GM23338 (cell line): ENCODE data around the gene OR8K3. TPM values are rescaled to one million over a fixed set of nuclear protein-coding genes. Genes with fewer than 3 reads are reported as not detected.

Experiments used
- ATAC-seq: fragments of 200-7000 bp; cut with Tn5 transposase; 3 replicates; pipeline ENCODE4 v1.9.1; 2020
- DNase-seq: peaks from one replicate; pipeline ENCODE4 v3.0.0-alpha.2; 2015; ENCODE audit warnings: low spot score
- H2AFZ ChIP-seq: fragments of 200-600 bp; sonication (generic); 2 replicates; pipeline ENCODE4 v1.8.0; 2016; ENCODE audit warnings: antibody characterized with exemption, mild to moderate bottlenecking, moderate library complexity
- H3F3A ChIP-seq: fragments of 200-600 bp; sonication (generic); replicated peaks from 2 replicates; pipeline ENCODE4 v1.8.0; 2017; ENCODE audit warnings: antibody characterized with exemption, mixed run types, low read depth
- H3K27ac ChIP-seq: fragments of 200-600 bp; sonication (generic); 2 replicates; pipeline ENCODE4 v1.6.1; 2016; ENCODE audit warnings: low read depth
- H3K27me3 ChIP-seq: fragments of 200-600 bp; sonication (generic); 2 replicates; pipeline ENCODE4 v1.8.0; 2016; ENCODE audit warnings: mild to moderate bottlenecking, mixed run types, moderate library complexity; ENCODE audit not compliant: insufficient read depth
- H3K36me3 ChIP-seq: fragments of 200-600 bp; sonication (generic); 2 replicates; pipeline ENCODE4 v1.8.0; 2016; ENCODE audit warnings: mild to moderate bottlenecking; ENCODE audit not compliant: insufficient read depth
- H3K4me1 ChIP-seq: fragments of 200-600 bp; sonication (generic); 2 replicates; pipeline ENCODE4 v1.8.0; 2016; ENCODE audit warnings: mild to moderate bottlenecking, moderate library complexity; ENCODE audit not compliant: insufficient read depth
- H3K4me2 ChIP-seq: fragments of 200-600 bp; sonication (generic); 2 replicates; pipeline ENCODE4 v1.7.1; 2017; ENCODE audit warnings: mixed run types
- H3K4me3 ChIP-seq: fragments of 200-600 bp; sonication (generic); 2 replicates; pipeline ENCODE4 v1.6.1; 2016; ENCODE audit warnings: mixed run types
- H3K79me2 ChIP-seq: fragments of 200-600 bp; sonication (generic); replicated peaks from 2 replicates; pipeline ENCODE4 v1.8.0; 2017; ENCODE audit warnings: mild to moderate bottlenecking; ENCODE audit not compliant: insufficient read depth
- H3K9me2 ChIP-seq: fragments of 200-600 bp; sonication (generic); 2 replicates; pipeline ENCODE4 v1.8.0; 2017; ENCODE audit not compliant: insufficient read depth
- H4K20me1 ChIP-seq: fragments of 200-600 bp; sonication (generic); replicated peaks from 2 replicates; pipeline ENCODE4 v1.8.0; 2017; ENCODE audit warnings: mild to moderate bottlenecking; ENCODE audit not compliant: insufficient read depth
- H3K27ac Mint-ChIP-seq: 2 replicates; pipeline ENCODE4 v1.8.0; 2020; ENCODE audit warnings: inconsistent platforms, mild to moderate bottlenecking, moderate library complexity, mixed read lengths
- H3K27me3 Mint-ChIP-seq: 3 replicates; pipeline ENCODE4 v1.8.0; 2022; ENCODE audit warnings: low read depth, mild to moderate bottlenecking, moderate library complexity, mixed read lengths, inconsistent platforms; ENCODE audit not compliant: insufficient read depth, poor library complexity
- H3K36me3 Mint-ChIP-seq: 3 replicates; pipeline ENCODE4 v1.8.0; 2021; ENCODE audit warnings: low read depth, mild to moderate bottlenecking, inconsistent platforms, moderate library complexity, mixed read lengths
- H3K4me1 Mint-ChIP-seq: 3 replicates; pipeline ENCODE4 v1.8.0; 2020; ENCODE audit warnings: mild to moderate bottlenecking, inconsistent platforms, mixed read lengths
- H3K4me3 Mint-ChIP-seq: 3 replicates; pipeline ENCODE4 v1.8.0; 2021; ENCODE audit warnings: moderate library complexity, mild to moderate bottlenecking, inconsistent platforms, mixed read lengths
- H3K9me3 Mint-ChIP-seq: 3 replicates; pipeline ENCODE4 v1.8.0; 2020; ENCODE audit warnings: moderate library complexity, mild to moderate bottlenecking, inconsistent platforms, mixed read lengths
- CREB1 ChIP-seq: fragments of 250-450 bp; sonication (Bioruptor Pico); IDR thresholded peaks from 2 replicates; pipeline ENCODE4 v1.5.0; 2020; ENCODE audit warnings: low read depth, mild to moderate bottlenecking, moderate library complexity
- CTCF ChIP-seq, 2 experiments: fragments of 200-600 bp in 1 of 2; sonication (generic) in 1 of 2; conservative IDR thresholded peaks; 2 replicates each; pipeline versions ENCODE4 v1.5.1 to v1.6.1; 2016 to 2017; ENCODE audit warnings: antibody characterized with exemption in 2 of 2, low read depth in 2 of 2, mild to moderate bottlenecking in 2 of 2, moderate library complexity in 1 of 2
- ETS1 ChIP-seq: IDR thresholded peaks from 2 replicates; pipeline ENCODE4 v1.6.1; 2016; ENCODE audit warnings: antibody characterized with exemption
- EZH2 ChIP-seq: fragments of 200-600 bp; sonication (generic); IDR thresholded peaks from one replicate; pipeline ENCODE4 v1.8.0; 2017; ENCODE audit warnings: antibody characterized with exemption, mild to moderate bottlenecking, low read depth; ENCODE audit not compliant: unreplicated experiment
- EZH2phosphoT487 ChIP-seq: fragments of 200-600 bp; sonication (generic); IDR thresholded peaks from one replicate; pipeline ENCODE4 v1.8.1; 2018; ENCODE audit warnings: antibody characterized with exemption; ENCODE audit not compliant: unreplicated experiment
- JUNB ChIP-seq: IDR thresholded peaks from one replicate; pipeline ENCODE4 v1.6.1; 2016; ENCODE audit warnings: antibody characterized with exemption; ENCODE audit not compliant: unreplicated experiment
- NANOG ChIP-seq: IDR thresholded peaks from 2 replicates; pipeline ENCODE4 v1.6.1; 2016; ENCODE audit warnings: antibody characterized with exemption, borderline replicate concordance
- POLR2AphosphoS5 ChIP-seq: IDR thresholded peaks from 2 replicates; pipeline ENCODE4 v1.6.1; 2016; ENCODE audit warnings: antibody characterized with exemption, low read depth
- REST ChIP-seq: IDR thresholded peaks from one replicate; pipeline ENCODE4 v1.6.1; 2018; ENCODE audit warnings: antibody characterized with exemption; ENCODE audit not compliant: unreplicated experiment
- STAT1 ChIP-seq: IDR thresholded peaks from one replicate; pipeline ENCODE4 v1.6.1; 2016; ENCODE audit warnings: antibody characterized with exemption; ENCODE audit not compliant: unreplicated experiment
- ZNF114 ChIP-seq: fragments of 250-450 bp; sonication (Bioruptor Pico); IDR thresholded peaks from 2 replicates; pipeline ENCODE4 v1.5.0; 2020; ENCODE audit warnings: mild to moderate bottlenecking, moderate library complexity
- ZNF331 ChIP-seq: fragments of 250-450 bp; sonication (Bioruptor Pico); IDR thresholded peaks from 2 replicates; pipeline ENCODE4 v1.5.0; 2020; ENCODE audit warnings: low read depth, mild to moderate bottlenecking, moderate library complexity
- ZNF462 ChIP-seq: fragments of 250-450 bp; sonication (Bioruptor Pico); IDR thresholded peaks from 2 replicates; pipeline ENCODE4 v1.5.0; 2020; ENCODE audit warnings: mild to moderate bottlenecking, moderate library complexity
- polyA plus RNA-seq: library from polyadenylated mRNA; unstranded; fragments of >200 nt; fragmentation: Nextera tagmentation; extraction: Ambion mirVana; gene quantifications from 2 replicates; pipeline ENCODE4 v1.2.1, GENCODE V29; 2016
- total RNA-seq: library from RNA; depleted of rRNA; stranded (reverse); fragments of >200 nt; shearing (Covaris generic); gene quantifications from 2 replicates; pipeline ENCODE4 v1.2.3, GENCODE V29; 2014

The OR8K3 gene
- total and polyA plus RNA-seq, 2 experiments from 2014 or later, result not detected

GRCh38 chr11:56307836-56308235 lies 7.1 kb upstream of the OR8K3 start:
- H3K27ac ChIP-seq, result no peak overlapping the region
- ATAC-seq (no peak), DNase-seq (no peak)
- H3K36me3 ChIP-seq, result no peaks in the 10 kb centered on the region
- Mint-ChIP-seq H3K9me3 (peaks cover 20% of the 10 kb centered on the region; the same call in 2 of the 3 replicates), H3K4me3 (no peak overlapping the region), H3K36me3 (0 out of 3 replicates have a peak, but pooled peaks cover 5% of the 10 kb centered on the region), H3K4me1 (no peaks in the 10 kb centered on the region), H3K27me3 (no peaks in the 10 kb centered on the region), H3K27ac (no peak overlapping the region)
- H3K9me2 ChIP-seq, result peaks cover 16% of the 10 kb centered on the region; the same call in 1 of the 2 replicates
- H3F3A ChIP-seq, result no peaks in the 10 kb centered on the region
- H3K4me3 ChIP-seq, result no peak overlapping the region
- no peaks in the 10 kb centered on the region for H3K4me1 ChIP-seq
- no peaks in the 10 kb centered on the region for H4K20me1 ChIP-seq
- H3K27me3 ChIP-seq, result no peaks in the 10 kb centered on the region
- H3K4me2 ChIP-seq, result no peak overlapping the region
- no peaks in the 10 kb centered on the region for H3K79me2 ChIP-seq
- TF ChIP-seq REST, result no peak
- TF ChIP-seq NANOG, result no peak
- TF ChIP-seq EZH2phosphoT487, result no peak
- TF ChIP-seq ZNF462, result no peak
- TF ChIP-seq EZH2, result no peak
- TF ChIP-seq CREB1 (CRISPR knock-in tag), result no peak
- TF ChIP-seq STAT1, result no peak
- no peak for TF ChIP-seq ZNF331 (CRISPR knock-in tag)
- TF ChIP-seq CTCF (conservative IDR thresholded peaks at IDR 0.05; ENCODE audit: low read depth in 2 of 2), result no peak
- TF ChIP-seq ZNF114 (CRISPR knock-in tag), result no peak
- TF ChIP-seq ETS1, result no peak
- TF ChIP-seq POLR2AphosphoS5, result no peak
- TF ChIP-seq JUNB, result no peak
- H2AFZ ChIP-seq, result no peak overlapping the region
